Measurements from ENCODE around the gene DSC3.

Gene DSC3

GRCh38 chr18:31065036-31065773 lies 22.7 kb upstream of the DSC3 start:
- no peaks in the 10 kb centered on the region for H3K4me1 ChIP-seq (ENCODE audit: control insufficient read depth in 1 of 2, insufficient read depth in 2 of 2, low read length in 2 of 2)
- no peak overlapping the region for H3K18ac ChIP-seq (ENCODE audit: low read length)
- H3K9me3 ChIP-seq (ENCODE audit: insufficient read depth, low read depth, low read length), result no peaks in the 10 kb centered on the region
- H3K79me2 ChIP-seq (ENCODE audit: control insufficient read depth, insufficient read depth, low read length, poor library complexity), result no peaks in the 10 kb centered on the region
- peaks cover 7 to 15% of the 10 kb centered on the region in 2 experiments for H3K36me3 ChIP-seq (ENCODE audit: control insufficient read depth in 1 of 2, insufficient read depth in 2 of 2, low read length in 2 of 2)
- H3K23ac ChIP-seq (ENCODE audit: low read length), result no peak overlapping the region
- no peak overlapping the region for H2AK5ac ChIP-seq (ENCODE audit: low read length)
- WGBS (ENCODE audit: extremely low coverage, insufficient coverage, insufficient read length), result no CpG with 5 or more reads among the region's 6 CpGs
- no peaks in the 10 kb centered on the region for H3K27me3 ChIP-seq (ENCODE audit: insufficient read depth, low read length)
- H4K8ac ChIP-seq (ENCODE audit: low read depth, low read length), result no peak overlapping the region
- no peak overlapping the region for H2BK5ac ChIP-seq (ENCODE audit: low read depth, low read length, poor library complexity)
- no peak overlapping the region for H3K4me2 ChIP-seq (ENCODE audit: low read length)
- H2BK12ac ChIP-seq (ENCODE audit: low read length), result no peak overlapping the region
- H3K4ac ChIP-seq (ENCODE audit: low read depth, low read length), result no peak overlapping the region
- no peak for DNase-seq
- no peak overlapping the region for H3K27ac ChIP-seq (ENCODE audit: low read depth, low read length)
- H2BK120ac ChIP-seq (ENCODE audit: insufficient read depth, low read length, poor library complexity), result no peak overlapping the region
- no peak overlapping the region for H3K9ac ChIP-seq (ENCODE audit: low read length)
- no peaks in the 10 kb centered on the region for H3K79me1 ChIP-seq (ENCODE audit: low read length)
- no peak overlapping the region for H4K12ac ChIP-seq (ENCODE audit: low read depth, low read length)
- H4K91ac ChIP-seq (ENCODE audit: low read depth, low read length), result no peak overlapping the region
- H2AFZ ChIP-seq (ENCODE audit: insufficient read depth, low read length, poor library complexity), result no peak overlapping the region
- H3K4me3 ChIP-seq (ENCODE audit: low read depth, low read length), result no peak overlapping the region
- H3K14ac ChIP-seq (ENCODE audit: low read length), result no peak overlapping the region

GRCh38 chr18:31064130-31064529 lies 21.6 kb upstream of the DSC3 start:
- no peak overlapping the region for H2AFZ ChIP-seq (ENCODE audit: insufficient read depth, low read length, poor library complexity)
- H4K91ac ChIP-seq (ENCODE audit: low read depth, low read length), result no peak overlapping the region
- WGBS (ENCODE audit: extremely low coverage, insufficient coverage, insufficient read length), result no CpG with 5 or more reads among the region's 1 CpG
- H3K4me2 ChIP-seq (ENCODE audit: low read length), result no peak overlapping the region
- no peak for DNase-seq
- no peaks in the 10 kb centered on the region for H3K27me3 ChIP-seq (ENCODE audit: insufficient read depth, low read length)
- H3K4me1 ChIP-seq (ENCODE audit: control insufficient read depth in 1 of 2, insufficient read depth in 2 of 2, low read length in 2 of 2), result no peaks in the 10 kb centered on the region
- no peak overlapping the region for H3K27ac ChIP-seq (ENCODE audit: low read depth, low read length)
- H3K79me1 ChIP-seq (ENCODE audit: low read length), result no peaks in the 10 kb centered on the region
- no peak overlapping the region for H3K9ac ChIP-seq (ENCODE audit: low read length)
- no peak overlapping the region for H3K4me3 ChIP-seq (ENCODE audit: low read depth, low read length)
- no peak overlapping the region for H3K18ac ChIP-seq (ENCODE audit: low read length)
- H3K14ac ChIP-seq (ENCODE audit: low read length), result no peak overlapping the region
- H4K8ac ChIP-seq (ENCODE audit: low read depth, low read length), result no peak overlapping the region
- H2AK5ac ChIP-seq (ENCODE audit: low read length), result no peak overlapping the region
- no peak overlapping the region for H3K23ac ChIP-seq (ENCODE audit: low read length)
- no peak overlapping the region for H4K12ac ChIP-seq (ENCODE audit: low read depth, low read length)
- H3K79me2 ChIP-seq (ENCODE audit: control insufficient read depth, insufficient read depth, low read length, poor library complexity), result no peaks in the 10 kb centered on the region
- H2BK12ac ChIP-seq (ENCODE audit: low read length), result no peak overlapping the region
- H3K9me3 ChIP-seq (ENCODE audit: insufficient read depth, low read depth, low read length), result no peaks in the 10 kb centered on the region
- H2BK120ac ChIP-seq (ENCODE audit: insufficient read depth, low read length, poor library complexity), result no peak overlapping the region
- no peak overlapping the region for H2BK5ac ChIP-seq (ENCODE audit: low read depth, low read length, poor library complexity)
- no peak overlapping the region for H3K4ac ChIP-seq (ENCODE audit: low read depth, low read length)
- peaks cover 3 to 11% of the 10 kb centered on the region in 2 experiments for H3K36me3 ChIP-seq (ENCODE audit: control insufficient read depth in 1 of 2, insufficient read depth in 2 of 2, low read length in 2 of 2)

- Histone ChIP-seq H3K27me3 (ENCODE audit: insufficient read depth, low read length) (no peaks in the 10 kb centered on the region), H4K12ac (ENCODE audit: low read depth, low read length) (no peak overlapping the region), H4K91ac (ENCODE audit: low read depth, low read length) (no peak overlapping the region), H3K14ac (ENCODE audit: low read length) (no peak overlapping the region), H3K4me3 (ENCODE audit: low read depth, low read length) (no peak overlapping the region), H3K4me1 (ENCODE audit: control insufficient read depth in 1 of 2, insufficient read depth in 2 of 2, low read length in 2 of 2) (no peaks in the 10 kb centered on the region), H2BK5ac (ENCODE audit: low read depth, low read length, poor library complexity) (no peak overlapping the region), H2BK12ac (ENCODE audit: low read length) (no peak overlapping the region), H3K23ac (ENCODE audit: low read length) (no peak overlapping the region), H3K9ac (ENCODE audit: low read length) (no peak overlapping the region), H4K8ac (ENCODE audit: low read depth, low read length) (no peak overlapping the region), H2BK120ac (ENCODE audit: insufficient read depth, low read length, poor library complexity) (no peak overlapping the region), H3K4me2 (ENCODE audit: low read length) (no peak overlapping the region), H3K18ac (ENCODE audit: low read length) (no peak overlapping the region), H3K4ac (ENCODE audit: low read depth, low read length) (no peak overlapping the region), H3K9me3 (ENCODE audit: insufficient read depth, low read depth, low read length) (no peaks in the 10 kb centered on the region), H3K79me2 (ENCODE audit: control insufficient read depth, insufficient read depth, low read length, poor library complexity) (no peaks in the 10 kb centered on the region), H3K36me3 (ENCODE audit: control insufficient read depth in 1 of 2, insufficient read depth in 2 of 2, low read length in 2 of 2) (peaks cover 0 to 6% of the 10 kb centered on the region in 2 experiments), H2AFZ (ENCODE audit: insufficient read depth, low read length, poor library complexity) (no peak overlapping the region), H3K79me1 (ENCODE audit: low read length) (no peaks in the 10 kb centered on the region), H3K27ac (ENCODE audit: low read depth, low read length) (no peak overlapping the region), H2AK5ac (ENCODE audit: low read length) (no peak overlapping the region)
- DNase-seq, result no peak
- WGBS (ENCODE audit: extremely low coverage, insufficient coverage, insufficient read length), result no CpG with 5 or more reads among the region's 4 CpGs
Observed at GRCh38 chr18:31061945-31062344, 19.4 kb upstream of the DSC3 start.

- Histone ChIP-seq H2BK5ac (ENCODE audit: low read depth, low read length, poor library complexity) (no peak overlapping the region), H3K9me3 (ENCODE audit: insufficient read depth, low read depth, low read length) (no peaks in the 10 kb centered on the region), H2BK12ac (ENCODE audit: low read length) (no peak overlapping the region), H3K4me1 (ENCODE audit: control insufficient read depth in 1 of 2, insufficient read depth in 2 of 2, low read length in 2 of 2) (no peaks in the 10 kb centered on the region), H3K4ac (ENCODE audit: low read depth, low read length) (no peak overlapping the region), H3K27me3 (ENCODE audit: insufficient read depth, low read length) (no peaks in the 10 kb centered on the region), H3K18ac (ENCODE audit: low read length) (no peak overlapping the region), H3K4me2 (ENCODE audit: low read length) (no peak overlapping the region), H4K8ac (ENCODE audit: low read depth, low read length) (no peak overlapping the region), H4K91ac (ENCODE audit: low read depth, low read length) (no peak overlapping the region), H4K12ac (ENCODE audit: low read depth, low read length) (no peak overlapping the region), H2AFZ (ENCODE audit: insufficient read depth, low read length, poor library complexity) (no peak overlapping the region), H3K9ac (ENCODE audit: low read length) (no peak overlapping the region), H3K36me3 (ENCODE audit: control insufficient read depth in 1 of 2, insufficient read depth in 2 of 2, low read length in 2 of 2) (no peaks in the 10 kb centered on the region), H2AK5ac (ENCODE audit: low read length) (no peak overlapping the region), H2BK120ac (ENCODE audit: insufficient read depth, low read length, poor library complexity) (no peak overlapping the region), H3K79me2 (ENCODE audit: control insufficient read depth, insufficient read depth, low read length, poor library complexity) (no peaks in the 10 kb centered on the region), H3K14ac (ENCODE audit: low read length) (no peak overlapping the region), H3K23ac (ENCODE audit: low read length) (no peak overlapping the region), H3K27ac (ENCODE audit: low read depth, low read length) (no peak overlapping the region), H3K79me1 (ENCODE audit: low read length) (no peaks in the 10 kb centered on the region), H3K4me3 (ENCODE audit: low read depth, low read length) (no peak overlapping the region)
- WGBS (ENCODE audit: extremely low coverage, insufficient coverage, insufficient read length), result no CpG with 5 or more reads among the region's 3 CpGs
- no peak for DNase-seq
Observed at GRCh38 chr18:31058897-31059296, 16.4 kb upstream of the DSC3 start.

All from trophoblast cell (in vitro differentiated cells and primary cell).